ENCODE results near the gene PTPRT.

Gene PTPRT

DNA sequence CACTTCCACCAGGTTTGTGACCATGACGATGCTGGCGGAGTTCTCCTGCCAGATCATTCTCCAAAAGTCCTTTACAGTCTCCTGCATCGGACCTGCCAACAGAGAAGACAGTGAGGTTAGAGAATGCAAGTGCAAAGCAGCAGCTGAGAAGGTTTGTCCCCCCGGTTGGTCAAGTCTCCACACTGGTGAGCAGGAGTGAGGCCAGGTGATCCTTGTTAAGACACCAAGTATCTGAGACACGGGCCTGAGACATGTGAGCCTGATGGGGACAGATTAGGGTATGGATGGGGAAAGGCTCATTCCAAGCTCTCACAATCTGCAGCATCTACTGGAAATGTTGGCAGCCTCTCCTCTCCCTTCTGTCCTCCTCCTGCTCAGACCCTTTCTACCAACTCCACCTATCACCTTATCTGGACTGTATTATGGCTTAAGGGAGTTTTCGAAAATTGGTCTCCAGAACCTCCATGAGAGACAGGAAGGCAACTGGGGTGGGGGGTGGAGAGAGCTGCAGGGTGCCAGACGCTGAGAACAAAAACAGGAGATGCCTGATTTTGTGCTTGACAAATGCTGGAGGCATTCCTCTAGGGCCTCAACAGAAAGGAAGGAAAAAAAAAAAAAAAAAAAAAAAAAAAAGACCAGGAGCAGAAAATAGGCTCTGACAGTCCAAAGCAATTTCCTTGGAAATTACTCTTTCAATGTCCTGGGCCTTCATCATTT lies 1071.1 kb downstream of the PTPRT start:
- POLR2A ChIA-PET (ENCODE audit: low non-redundant PET): no interaction called here
- TF ChIP-seq, protein P1, sequence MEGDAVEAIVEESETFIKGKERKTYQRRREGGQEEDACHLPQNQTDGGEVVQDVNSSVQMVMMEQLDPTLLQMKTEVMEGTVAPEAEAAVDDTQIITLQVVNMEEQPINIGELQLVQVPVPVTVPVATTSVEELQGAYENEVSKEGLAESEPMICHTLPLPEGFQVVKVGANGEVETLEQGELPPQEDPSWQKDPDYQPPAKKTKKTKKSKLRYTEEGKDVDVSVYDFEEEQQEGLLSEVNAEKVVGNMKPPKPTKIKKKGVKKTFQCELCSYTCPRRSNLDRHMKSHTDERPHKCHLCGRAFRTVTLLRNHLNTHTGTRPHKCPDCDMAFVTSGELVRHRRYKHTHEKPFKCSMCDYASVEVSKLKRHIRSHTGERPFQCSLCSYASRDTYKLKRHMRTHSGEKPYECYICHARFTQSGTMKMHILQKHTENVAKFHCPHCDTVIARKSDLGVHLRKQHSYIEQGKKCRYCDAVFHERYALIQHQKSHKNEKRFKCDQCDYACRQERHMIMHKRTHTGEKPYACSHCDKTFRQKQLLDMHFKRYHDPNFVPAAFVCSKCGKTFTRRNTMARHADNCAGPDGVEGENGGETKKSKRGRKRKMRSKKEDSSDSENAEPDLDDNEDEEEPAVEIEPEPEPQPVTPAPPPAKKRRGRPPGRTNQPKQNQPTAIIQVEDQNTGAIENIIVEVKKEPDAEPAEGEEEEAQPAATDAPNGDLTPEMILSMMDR (conservative IDR thresholded peaks at IDR 0.05; ENCODE audit: low read depth): no peak
- H3K27ac ChIP-seq: no peak overlapping the region
- CTCF ChIA-PET: no interaction called here
- no peak for DNase-seq (ENCODE audit: low spot score)

DNA sequence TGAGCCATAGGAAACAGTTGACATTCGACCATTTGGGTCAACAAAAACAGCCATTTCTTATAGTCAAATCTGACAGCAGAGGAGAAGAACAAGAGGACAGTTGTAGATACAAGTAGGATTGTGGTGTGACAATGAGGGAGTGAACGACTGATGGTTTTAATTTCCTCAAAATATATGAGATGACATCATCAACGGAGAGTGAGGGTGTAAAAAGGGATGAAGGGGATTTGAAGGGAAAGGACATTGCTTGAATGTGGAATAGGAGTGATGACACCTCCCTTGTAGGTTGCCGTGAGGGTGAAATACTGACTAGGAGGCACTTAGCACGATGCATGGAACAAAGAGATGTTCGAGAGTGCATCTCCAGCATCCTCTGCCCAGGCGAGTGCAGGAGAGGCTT lies 1071.7 kb downstream of the PTPRT start:
- POLR2A ChIA-PET (ENCODE audit: low non-redundant PET): no interaction called here
- no peak overlapping the region for H3K27ac ChIP-seq
- TF ChIP-seq, protein P1 (conservative IDR thresholded peaks at IDR 0.05; ENCODE audit: low read depth): no peak
- CTCF ChIA-PET: no interaction called here
- no peak for DNase-seq (ENCODE audit: low spot score)

DNA sequence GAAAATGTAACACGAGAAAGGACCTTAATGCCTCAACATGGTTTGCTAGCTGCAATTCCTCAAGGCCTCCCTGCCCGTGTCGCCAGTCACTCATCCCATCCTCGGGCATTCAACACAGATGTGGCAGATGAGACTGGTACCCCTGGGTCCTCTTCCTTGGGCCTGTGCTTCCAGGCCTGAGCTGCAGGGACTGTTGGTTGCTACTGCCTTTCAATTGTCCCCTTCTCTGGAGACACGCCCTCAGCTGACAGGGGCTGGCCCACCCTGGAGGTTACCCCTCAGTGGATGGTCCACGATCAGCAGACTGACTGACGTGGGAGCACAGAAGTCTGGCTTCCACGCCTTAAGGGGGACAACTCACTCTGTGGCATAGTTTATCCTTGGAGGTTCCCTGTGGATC lies 1076.5 kb downstream of the PTPRT start:
- no peak for DNase-seq (ENCODE audit: low spot score)
- ChIA-PET POLR2A (ENCODE audit: low non-redundant PET) (no interaction called here), CTCF (interaction anchor here (0.7 kb wide), 1 partner anchor 21 kb away, joined by 6 read pairs; no protein-coding TSS in a partner anchor)
- H3K27ac ChIP-seq: no peak overlapping the region
- TF ChIP-seq, protein P1 (conservative IDR thresholded peaks at IDR 0.05; ENCODE audit: low read depth): no peak

DNA sequence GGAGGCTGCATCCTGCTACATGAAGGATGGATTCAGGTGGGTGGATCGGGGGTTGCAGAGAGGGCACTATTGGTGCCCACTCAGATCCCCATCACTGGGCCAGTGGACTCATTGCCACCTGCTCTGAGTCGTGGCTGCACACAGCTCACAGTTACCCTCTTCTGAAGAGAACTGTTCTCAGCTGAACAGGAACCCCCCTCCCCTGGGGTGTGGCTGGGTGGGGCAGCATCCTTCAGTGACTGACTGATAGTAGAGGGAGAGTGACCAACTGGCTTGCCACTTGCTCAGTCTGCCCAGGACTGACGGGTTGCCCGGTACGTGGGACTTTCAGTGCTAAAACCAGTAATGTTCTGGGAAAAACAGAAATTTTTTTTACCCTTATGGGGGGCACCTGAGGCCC lies 1077.5 kb downstream of the PTPRT start:
- ChIA-PET CTCF (no interaction called here), POLR2A (ENCODE audit: low non-redundant PET) (no interaction called here)
- no peak for DNase-seq (ENCODE audit: low spot score)
- no peak overlapping the region for H3K27ac ChIP-seq
- TF ChIP-seq, protein P1 (conservative IDR thresholded peaks at IDR 0.05; ENCODE audit: low read depth): no peak

DNA sequence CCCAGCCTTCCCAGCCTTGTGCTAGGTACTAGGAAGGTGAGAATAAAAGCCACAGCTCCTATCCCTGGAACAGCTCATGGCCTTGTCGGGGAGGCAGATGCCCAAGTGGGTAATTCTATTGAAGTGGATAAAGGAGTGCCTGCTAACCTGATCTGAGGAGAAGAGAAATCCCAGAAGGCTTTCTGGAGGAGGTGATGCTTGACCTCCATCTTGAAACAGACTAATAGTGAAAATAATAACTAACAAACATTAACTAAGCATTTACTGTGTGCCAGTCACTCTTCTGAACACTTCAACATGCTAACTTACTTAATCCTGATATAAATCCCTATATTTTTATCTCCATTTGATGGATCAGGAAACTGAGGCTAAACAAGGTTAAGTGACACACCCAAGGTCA lies 1078.4 kb downstream of the PTPRT start:
- ChIA-PET POLR2A (ENCODE audit: low non-redundant PET) (no interaction called here), CTCF (interaction anchor here (0.7 kb wide), 1 partner anchor 46 kb away, joined by 3 read pairs; no protein-coding TSS in a partner anchor)
- TF ChIP-seq, protein P1 (conservative IDR thresholded peaks at IDR 0.05; ENCODE audit: low read depth): no peak
- H3K27ac ChIP-seq: no peak overlapping the region
- no peak for DNase-seq (ENCODE audit: low spot score)

DNA sequence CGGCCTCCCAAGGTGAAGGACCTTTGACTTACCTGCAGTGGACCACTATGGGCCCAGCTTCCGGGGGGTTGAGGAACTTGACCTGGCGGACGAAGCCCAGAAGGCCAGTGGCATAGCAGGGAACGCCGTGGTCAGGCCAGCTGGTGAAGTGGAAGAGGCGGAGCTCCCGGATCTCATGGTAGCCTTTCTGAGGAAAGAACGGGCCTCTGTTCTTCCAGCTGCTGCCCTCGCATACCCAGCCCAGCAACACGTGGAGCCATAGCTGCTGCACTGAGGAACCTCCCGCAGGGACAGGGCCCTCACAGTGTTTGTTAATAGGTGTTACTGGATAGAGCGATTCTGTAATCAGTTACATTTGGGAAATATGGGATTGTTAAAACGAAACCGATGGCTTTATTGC lies 1079.4 kb downstream of the PTPRT start:
- CTCF ChIA-PET: no interaction called here
- TF ChIP-seq, protein P1 (conservative IDR thresholded peaks at IDR 0.05; ENCODE audit: low read depth): no peak
- DNase-seq (ENCODE audit: low spot score): no peak

More for the DNA sequence above, 1079.4 kb downstream of the PTPRT start:
- POLR2A ChIA-PET (ENCODE audit: low non-redundant PET): no interaction called here
- no peak overlapping the region for H3K27ac ChIP-seq

All from RWPE1 (cell line).